NCI-H1105 treated with DMSO at 0.1 percent for 48 hours (cell line): Measurements from ENCODE around the gene LCE2B.
"Not testable (repeated sequence)": the region's sequence is repeated elsewhere in the genome, so short reads cannot be mapped to it uniquely, and the experiment has no call there.

ENCODE experiments used
- DNase-seq: peaks from one replicate; lab custom pipeline; 2025; lab: John Stamatoyannopoulos, UW

Gene LCE2B

GRCh38 chr1:152685823-152686222 is at the start of gene LCE2B:
Gene LCE2B, plus strand, starts transcription at chr1:152686123. Its CDS starts 721 bp downstream, at chr1:152686844.
- DNase-seq: not testable (repeated sequence)

- DNase-seq: no peak
These were observed 45.6 kb upstream of the LCE2B start for GRCh38 chr1:152640351-152640750.

- DNase-seq: no peak
These were observed 42.0 kb upstream of the LCE2B start for GRCh38 chr1:152643945-152644344.

GRCh38 chr1:152645146-152645545 is 40.8 kb upstream of the LCE2B start:
- no peak for DNase-seq

GRCh38 chr1:152646656-152647055 is 39.3 kb upstream of the LCE2B start:
- DNase-seq: no peak

- DNase-seq: peak; percentile 54
These were observed 31.8 kb upstream of the LCE2B start for GRCh38 chr1:152654110-152654509.

- no peak for DNase-seq
These were observed 29.5 kb upstream of the LCE2B start for GRCh38 chr1:152656459-152656858.

GRCh38 chr1:152657677-152658076 is 28.2 kb upstream of the LCE2B start:
- DNase-seq: no peak

- no peak for DNase-seq
These were observed 27.3 kb upstream of the LCE2B start for GRCh38 chr1:152658649-152659048.

- DNase-seq: no peak
These were observed 22.8 kb upstream of the LCE2B start, which contains the start of gene LCE2D for GRCh38 chr1:152663098-152663497. Gene LCE2D, plus strand, starts transcription at chr1:152663380. Its CDS starts 726 bp downstream, at chr1:152664106.

GRCh38 chr1:152666171-152666570 is 19.8 kb upstream of the LCE2B start:
- not testable (repeated sequence) for DNase-seq

GRCh38 chr1:152667648-152668047 is 18.3 kb upstream of the LCE2B start:
- no peak for DNase-seq

GRCh38 chr1:152673016-152673415 is 12.9 kb upstream of the LCE2B start:
- DNase-seq: no peak

GRCh38 chr1:152674983-152675382 is 10.9 kb upstream of the LCE2B start, which contains the start of gene LCE2C:
Gene LCE2C, plus strand, starts transcription at chr1:152675279. Its CDS starts 737 bp downstream, at chr1:152676016.
- DNase-seq: not testable (repeated sequence)

- DNase-seq: no peak
These were observed 6.5 kb upstream of the LCE2B start for GRCh38 chr1:152679459-152679858.

- DNase-seq: no peak
These were observed 4.3 kb upstream of the LCE2B start for GRCh38 chr1:152681616-152682015.

GRCh38 chr1:152683846-152684245 is 2.1 kb upstream of the LCE2B start:
- DNase-seq: no peak

GRCh38 chr1:152697701-152698600 is 12.0 kb downstream of the LCE2B start, which contains the start of gene LCE2A:
Gene LCE2A, plus strand, starts transcription at chr1:152698345. Its CDS starts 557 bp downstream, at chr1:152698902.
- no peak for DNase-seq

- no peak for DNase-seq
These were observed 13.8 kb downstream of the LCE2B start for GRCh38 chr1:152699746-152700145.

GRCh38 chr1:152707860-152708259 is 21.9 kb downstream of the LCE2B start, which contains the start of gene LCE4A:
Gene LCE4A, plus strand, starts transcription at chr1:152708160. Its CDS starts 916 bp downstream, at chr1:152709076.
- DNase-seq: no peak

GRCh38 chr1:152718238-152718637 is 32.3 kb downstream of the LCE2B start:
- no peak for DNase-seq

GRCh38 chr1:152725261-152725660 is 39.3 kb downstream of the LCE2B start:
- DNase-seq: no peak

- no peak for DNase-seq
These were observed 43.1 kb downstream of the LCE2B start for GRCh38 chr1:152728986-152729385.
